Heart right ventricle (tissue), 16 donors: ENCODE measurements around the gene STRA8. TPM values are rescaled to one million over a fixed set of nuclear protein-coding genes. Genes with fewer than 3 reads are reported as not detected.

Experiments used
- ATAC-seq, 8 donors: fragments of 200-7000 bp; cut with Tn5 transposase; one replicate each; pipeline ENCODE4 v1.9.1; 2020; ENCODE audit warnings: mild to moderate bottlenecking in 8 of 8, moderate library complexity in 8 of 8, moderate number of reproducible peaks in 1 of 8
- DNase-seq, 2 donors: peaks; one replicate each; pipeline ENCODE4 v3.0.0-alpha.2; 2020
- H3K27ac ChIP-seq, 10 donors: fragments of 200-600 bp; sonication (generic) in 2 of 10; one replicate each; pipeline versions ENCODE4 v1.5.0 to v1.8.0; 2020 to 2022; ENCODE audit warnings: mild to moderate bottlenecking in 3 of 10
- H3K27me3 ChIP-seq, 7 donors: fragments of 200-600 bp; one replicate each; pipeline ENCODE4 v1.8.0; 2021 to 2022; ENCODE audit warnings: mild to moderate bottlenecking in 2 of 7
- H3K36me3 ChIP-seq, 9 donors: fragments of 200-600 bp; sonication (generic) in 1 of 9; one replicate each; pipeline versions ENCODE4 v1.5.0 to v1.8.0; 2020 to 2022; ENCODE audit warnings: mild to moderate bottlenecking in 2 of 9
- H3K4me1 ChIP-seq, 9 donors: fragments of 200-600 bp; sonication (generic) in 1 of 9; one replicate each; pipeline versions ENCODE4 v1.5.0 to v1.8.0; 2020 to 2022; ENCODE audit warnings: mild to moderate bottlenecking in 4 of 9
- H3K4me3 ChIP-seq, 10 donors: fragments of 200-600 bp; sonication (generic) in 2 of 10; one replicate each; pipeline versions ENCODE4 v1.5.0 to v1.8.0; 2020 to 2022; ENCODE audit warnings: mild to moderate bottlenecking in 7 of 10, moderate library complexity in 2 of 10
- H3K9me3 ChIP-seq, 11 donors: fragments of 200-600 bp in 10 of 11; sonication (generic) in 2 of 11; one replicate each; pipeline versions ENCODE4 v1.5.0 to v1.8.0; 2013 to 2022; ENCODE audit warnings: mild to moderate bottlenecking in 2 of 11, control low read depth in 1 of 11, moderate library complexity in 1 of 11
- CTCF ChIP-seq, 9 donors: fragments of 200-600 bp; sonication (generic) in 2 of 9; IDR thresholded peaks; one replicate each; pipeline versions ENCODE4 v1.5.0 to v1.8.0; 2021 to 2022; ENCODE audit warnings: antibody characterized with exemption in 9 of 9, mild to moderate bottlenecking in 5 of 9, moderate library complexity in 1 of 9
- WGBS, 2 donors: extraction: QIAGEN DNeasy Blood & Tissue Kit; methylation state at CpG; one replicate each; pipeline ENCODE4 v1.1.7; 2013; ENCODE audit warnings: inconsistent platforms in 1 of 2; 5-methylcytosine and 5-hydroxymethylcytosine counted together
- intact Hi-C, 10 donors: fragments of 100-400 bp; cut with DNase I; formaldehyde crosslinking; loops; one replicate each; pipeline versions ENCODE4 v1.11.1 to v1.14.2; 2022
- microRNA-seq, 2 donors: library from miRNA; unstranded; fragments of <30 nt; microRNA quantifications; one replicate each; pipeline ENCODE4 v1.2.0, GENCODE V29; 2021
- polyA plus RNA-seq, 2 donors: library from polyadenylated mRNA; stranded (reverse); fragments of 200-250 nt; gene quantifications; one replicate each; pipeline ENCODE4 v1.2.3, GENCODE V29; 2013
- total RNA-seq, 10 donors: library from RNA; stranded (reverse); fragmentation: NEBNext Ultra II Directional in 3 of 10; extraction: Animal tissue kit (Norgen Biotek cat#: 25700) in 3 of 10; gene quantifications; one replicate each; pipeline versions ENCODE4 v1.2.1 to v1.2.4, GENCODE V29; 2021 to 2023
- donor health status: Arrhythmogenic right ventricular cardiomyopathy.
- donor health status: ischemic (EF 13 %, LVEDD 7.1; RV severe dilation, severe dysfunction).
- donor health status: healthy with polysubstance abuse.
- donor health status: DM: no; HTN: yes; CAD: no.
- donor health status: DM: no; HTN: no; CAD: no.
- donor health status: ischemic (EF 25% LVEDD 6.9; RV normal size, moderate dysfunction).
- donor health status: ischemic (EF 25% LVEDD 5.7; RV mildly dilated, moderate dysfunction).
- donor health status: healthy.
- donor health status: DM: yes; HTN: yes; CAD: no.
- donor health status: Ischemic cardiomyopathy.
- donor health status: ischemic (EF 35%, LVEDD 5.7; RV mildly dilated, moderate dysfunction).
- donor health status: nonischemic (EF 11% LVEDD 7.7; RV severe dilation, severe dysfunction).
- donor health status: DM: yes; HTN: yes; CAD: no.
- donor health status: PGD.
- donor health status: ischemic (EF 29% LVEDD 5.4; RV normal size, mild dysfunction).
- donor health status: nonischemic (EF 23%, LVEDD 6.1; RV moderate dilation, normal function).

STRA8 gene
- total and polyA plus RNA-seq, 12 donors, result not detected

- Histone ChIP-seq H3K36me3 (no peaks in the 10 kb centered on the region), H3K4me3 (no peak overlapping the region), H3K27ac (no peak overlapping the region), H3K4me1 (no peaks in the 10 kb centered on the region), H3K27me3 (peaks cover 0 to 5% (median 0%) of the 10 kb centered on the region in 7 donors), H3K9me3 (peaks cover 0 to 22% (median 0%) of the 10 kb centered on the region in 11 donors)
- 73 to 77% methylated on average over 6 of the region's 6 CpGs for WGBS, 2 donors
- TF ChIP-seq CTCF (IDR thresholded peaks at IDR 0.05), result no peak
- no peak for ATAC-seq
- intact Hi-C loops, result loop anchor here in 1 of 10 donors (5.0 kb wide), 1 partner anchor 38 kb away; no protein-coding TSS in a partner anchor
- DNase-seq, result no peak
Observed at GRCh38 chr7:135299235-135299634, 65.6 kb downstream of the STRA8 start.

- no peak overlapping the region for H3K27ac ChIP-seq
- 73 to 86% methylated on average over 3 of the region's 3 CpGs for WGBS, 2 donors
- H3K9me3 ChIP-seq, result peaks cover 0 to 14% (median 0%) of the 10 kb centered on the region in 11 donors
- no peak overlapping the region for H3K4me3 ChIP-seq
- no peak for TF ChIP-seq CTCF (IDR thresholded peaks at IDR 0.05)
- peaks cover 0 to 5% (median 0%) of the 10 kb centered on the region in 7 donors for H3K27me3 ChIP-seq
- intact Hi-C loops, result no loop called here
- DNase-seq (no peak), ATAC-seq (no peak)
- H3K4me1 ChIP-seq, result no peaks in the 10 kb centered on the region
- H3K36me3 ChIP-seq, result no peaks in the 10 kb centered on the region
Observed at GRCh38 chr7:135300913-135301765, 67.5 kb downstream of the STRA8 start.

Small RNAs within 50 kb of the gene (microRNA-seq; reads per million reads assigned to microRNA genes)
- 0 reads per million in 2 donors for gene MIR6509

Other genes starting within 250 kb of the STRA8 start
- gene AGBL3, start 247.3 kb upstream of the STRA8 start, total RNA-seq, result 1 to 10 TPM in 8 of 10 donors, under 1 TPM in 2; 0.64 to 2.6 (median 1.3) TPM
- under 1 TPM; 0.88 to 0.95 TPM for gene AGBL3, start 247.3 kb upstream of the STRA8 start, polyA plus RNA-seq
- gene TMEM140, start 85.8 kb upstream of the STRA8 start, total RNA-seq, result 10 to 100 TPM; 15.7 to 74.1 (median 26.2) TPM
- gene TMEM140, start 85.8 kb upstream of the STRA8 start, polyA plus RNA-seq, result 10 to 100 TPM in 1 of 2 donors, 1 to 10 TPM in 1; 6.1 to 28.3 TPM
- gene CYREN, start 63.1 kb upstream of the STRA8 start, total RNA-seq, result 10 to 100 TPM; 16.0 to 33.3 (median 22.6) TPM
- 10 to 100 TPM; 20.1 to 23.4 TPM for gene CYREN, start 63.1 kb upstream of the STRA8 start, polyA plus RNA-seq
- 10 to 100 TPM in 1 of 10 donors, 1 to 10 TPM in 9; 3.0 to 10.4 (median 5.9) TPM for gene WDR91, start 22.3 kb upstream of the STRA8 start, total RNA-seq
- 1 to 10 TPM; 3.7 to 8.6 TPM for gene WDR91, start 22.3 kb upstream of the STRA8 start, polyA plus RNA-seq